ENCODE measurements around the gene LTB4R2.

LTB4R2 gene

GRCh38 chr14:24312736-24313507, 3.0 kb downstream of the LTB4R2 start:
- H4K5ac ChIP-seq (ENCODE audit: low read length), result no peak overlapping the region
- no peak overlapping the region for H3K23ac ChIP-seq (ENCODE audit: low read length)
- no peak overlapping the region for H3K27ac ChIP-seq (ENCODE audit: low read depth, low read length)
- no CpG with 5 or more reads among the region's 9 CpGs for whole genome bisulfite sequencing (ENCODE audit: extremely low coverage, insufficient coverage, low lambda C conversion rate)
- no peaks in the 10 kb centered on the region for H3K79me2 ChIP-seq (ENCODE audit: control insufficient read depth, insufficient read depth, low read length)
- H3K79me1 ChIP-seq (ENCODE audit: low read length), result peaks cover 2% of the 10 kb centered on the region
- H4K8ac ChIP-seq (ENCODE audit: low read depth, low read length), result no peak overlapping the region
- no peak overlapping the region for H3K4me3 ChIP-seq (ENCODE audit: low read length)
- no peak overlapping the region for H2BK15ac ChIP-seq (replicated peaks; ENCODE audit: low read depth)
- peaks cover 12% of the 10 kb centered on the region for H3K4me1 ChIP-seq (ENCODE audit: control insufficient read depth, low read depth, low read length)
- H2AK5ac ChIP-seq (ENCODE audit: low read length), result no peak overlapping the region
- H2BK120ac ChIP-seq (ENCODE audit: low read depth, low read length), result no peak overlapping the region
- H2BK5ac ChIP-seq (ENCODE audit: low read length), result no peak overlapping the region
- no peak overlapping the region for H3K4me2 ChIP-seq (ENCODE audit: low read length)
- no peak for DNase-seq
- H3K56ac ChIP-seq (ENCODE audit: low read length), result no peak overlapping the region
- no peak overlapping the region for H3K9ac ChIP-seq (ENCODE audit: low read length)
- H3K4ac ChIP-seq (ENCODE audit: low read depth, low read length), result no peak overlapping the region
- no peak overlapping the region for H3K18ac ChIP-seq (ENCODE audit: low read length)
- no peaks in the 10 kb centered on the region for H3K27me3 ChIP-seq (ENCODE audit: insufficient read depth, low read length, poor library complexity)
- H3K36me3 ChIP-seq (ENCODE audit: control insufficient read depth, insufficient read depth, low read length), result peaks cover 1% of the 10 kb centered on the region

DNA sequence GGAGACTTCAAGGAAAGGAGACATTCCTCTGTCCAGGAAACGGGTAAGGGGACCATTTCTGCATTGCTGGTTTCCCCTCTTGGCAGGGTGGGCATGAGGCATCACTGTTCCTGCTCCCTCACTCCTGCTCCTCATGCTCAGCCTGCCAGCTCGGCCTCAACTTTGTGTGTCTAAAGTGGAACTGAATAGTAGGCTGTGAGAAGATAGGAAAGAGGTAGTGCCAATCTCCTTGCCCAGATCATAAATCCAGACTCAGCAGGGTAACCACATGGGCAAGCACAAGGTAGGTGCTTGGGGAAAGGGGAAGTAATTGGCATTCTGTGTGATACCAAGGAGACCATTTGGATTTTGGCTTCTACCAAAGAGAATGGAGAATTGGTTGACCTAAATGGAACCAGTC, 4.0 kb downstream of the LTB4R2 start:
- Histone ChIP-seq H3K36me3 (ENCODE audit: control insufficient read depth, insufficient read depth, low read length) (peaks cover 1% of the 10 kb centered on the region), H2BK120ac (ENCODE audit: low read depth, low read length) (no peak overlapping the region), H3K4ac (ENCODE audit: low read depth, low read length) (no peak overlapping the region), H3K27ac (ENCODE audit: low read depth, low read length) (no peak overlapping the region), H3K9ac (ENCODE audit: low read length) (no peak overlapping the region), H3K27me3 (ENCODE audit: insufficient read depth, low read length, poor library complexity) (no peaks in the 10 kb centered on the region), H4K8ac (ENCODE audit: low read depth, low read length) (no peak overlapping the region), H3K18ac (ENCODE audit: low read length) (no peak overlapping the region), H2BK5ac (ENCODE audit: low read length) (no peak overlapping the region), H3K79me1 (ENCODE audit: low read length) (no peaks in the 10 kb centered on the region), H3K56ac (ENCODE audit: low read length) (no peak overlapping the region), H4K5ac (ENCODE audit: low read length) (no peak overlapping the region), H3K23ac (ENCODE audit: low read length) (no peak overlapping the region), H3K79me2 (ENCODE audit: control insufficient read depth, insufficient read depth, low read length) (no peaks in the 10 kb centered on the region), H2BK15ac (replicated peaks; ENCODE audit: low read depth) (no peak overlapping the region), H2AK5ac (ENCODE audit: low read length) (no peak overlapping the region), H3K4me3 (ENCODE audit: low read length) (no peak overlapping the region), H3K4me1 (ENCODE audit: control insufficient read depth, low read depth, low read length) (peaks cover 12% of the 10 kb centered on the region), H3K4me2 (ENCODE audit: low read length) (no peak overlapping the region)
- no CpG with 5 or more reads among the region's 2 CpGs for WGBS (ENCODE audit: extremely low coverage, insufficient coverage, low lambda C conversion rate)
- no peak for DNase-seq

DNA sequence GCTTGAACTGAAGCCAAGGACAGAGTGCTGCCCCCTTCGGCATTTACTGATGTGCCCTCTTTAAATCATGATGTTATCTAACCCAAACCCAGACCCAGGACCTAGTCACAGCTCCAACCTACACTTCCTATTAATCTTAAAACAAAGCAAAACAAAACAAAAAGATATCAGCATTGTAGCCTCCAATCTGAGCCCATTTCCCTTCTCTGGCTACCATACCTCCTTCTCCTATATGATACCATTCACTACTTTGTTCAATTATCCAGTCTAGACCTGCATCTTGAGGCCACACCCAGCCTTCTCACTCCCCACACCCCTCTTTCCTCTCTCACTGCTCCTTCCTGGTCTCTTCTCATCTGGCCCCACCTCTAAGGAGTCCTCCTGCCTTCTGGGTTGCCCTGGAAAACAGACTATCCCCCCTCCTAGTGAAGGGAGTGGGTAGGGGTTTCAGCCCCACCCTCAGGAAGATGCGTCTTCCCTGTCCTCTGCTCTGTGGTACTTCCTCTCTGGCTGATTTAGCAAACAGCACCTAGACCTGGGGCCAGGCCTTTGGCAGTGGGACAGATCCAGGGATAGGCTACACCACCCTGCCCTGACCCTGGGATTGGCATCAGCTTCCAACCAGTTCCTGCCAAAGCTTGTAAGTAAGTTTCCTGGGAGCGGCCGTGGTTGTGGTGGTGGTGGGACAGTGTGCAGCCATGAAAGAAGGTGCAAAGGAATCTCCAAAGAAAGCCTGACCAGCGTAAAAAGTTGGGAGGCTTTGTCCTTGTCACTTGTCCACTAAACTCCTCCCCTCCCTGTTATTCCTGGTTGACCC, 4.6 kb downstream of the LTB4R2 start:
- H2AK5ac ChIP-seq (ENCODE audit: low read length), result no peak overlapping the region
- no peak overlapping the region for H3K4me3 ChIP-seq (ENCODE audit: low read length)
- no peak overlapping the region for H2BK15ac ChIP-seq (replicated peaks; ENCODE audit: low read depth)
- H3K4ac ChIP-seq (ENCODE audit: low read depth, low read length), result no peak overlapping the region
- H3K4me1 ChIP-seq (ENCODE audit: control insufficient read depth, low read depth, low read length), result peaks cover 12% of the 10 kb centered on the region
- no peak overlapping the region for H3K4me2 ChIP-seq (ENCODE audit: low read length)
- H2BK5ac ChIP-seq (ENCODE audit: low read length), result no peak overlapping the region
- H3K18ac ChIP-seq (ENCODE audit: low read length), result no peak overlapping the region
- DNase-seq, result no peak
- WGBS (ENCODE audit: extremely low coverage, insufficient coverage, low lambda C conversion rate), result no CpG with 5 or more reads among the region's 5 CpGs
- H4K8ac ChIP-seq (ENCODE audit: low read depth, low read length), result no peak overlapping the region
- no peak overlapping the region for H3K56ac ChIP-seq (ENCODE audit: low read length)
- no peaks in the 10 kb centered on the region for H3K27me3 ChIP-seq (ENCODE audit: insufficient read depth, low read length, poor library complexity)
- peaks cover 1% of the 10 kb centered on the region for H3K36me3 ChIP-seq (ENCODE audit: control insufficient read depth, insufficient read depth, low read length)
- no peak overlapping the region for H4K5ac ChIP-seq (ENCODE audit: low read length)
- no peak overlapping the region for H3K9ac ChIP-seq (ENCODE audit: low read length)
- no peaks in the 10 kb centered on the region for H3K79me1 ChIP-seq (ENCODE audit: low read length)
- no peak overlapping the region for H3K27ac ChIP-seq (ENCODE audit: low read depth, low read length)
- no peak overlapping the region for H3K23ac ChIP-seq (ENCODE audit: low read length)
- H3K79me2 ChIP-seq (ENCODE audit: control insufficient read depth, insufficient read depth, low read length), result no peaks in the 10 kb centered on the region
- no peak overlapping the region for H2BK120ac ChIP-seq (ENCODE audit: low read depth, low read length)

DNA sequence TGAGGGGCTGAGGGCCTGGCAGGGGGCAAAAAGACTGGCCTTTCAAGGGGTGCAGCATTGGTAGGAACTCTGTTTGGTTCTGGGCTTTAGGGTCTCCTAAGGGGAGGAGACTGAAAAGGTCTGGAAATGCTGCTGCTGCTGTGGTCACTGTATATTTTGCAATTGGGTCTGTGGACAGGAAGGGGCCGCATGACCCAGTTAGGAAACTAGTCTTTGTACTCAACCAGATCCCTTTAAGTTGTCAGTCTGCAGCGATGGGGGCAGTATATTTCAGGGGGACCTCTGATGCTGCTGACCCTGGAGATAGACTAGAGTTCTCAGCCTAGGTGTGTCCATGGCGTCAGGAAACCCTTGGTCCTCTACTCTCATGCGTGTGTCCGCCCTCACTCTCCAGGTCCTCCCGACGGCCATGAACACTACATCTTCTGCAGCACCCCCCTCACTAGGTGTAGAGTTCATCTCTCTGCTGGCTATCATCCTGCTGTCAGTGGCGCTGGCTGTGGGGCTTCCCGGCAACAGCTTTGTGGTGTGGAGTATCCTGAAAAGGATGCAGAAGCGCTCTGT, 5.4 kb downstream of the LTB4R2 start:
- H3K23ac ChIP-seq (ENCODE audit: low read length), result no peak overlapping the region
- H3K56ac ChIP-seq (ENCODE audit: low read length), result no peak overlapping the region
- H4K8ac ChIP-seq (ENCODE audit: low read depth, low read length), result no peak overlapping the region
- peaks cover 12% of the 10 kb centered on the region for H3K4me1 ChIP-seq (ENCODE audit: control insufficient read depth, low read depth, low read length)
- H2AK5ac ChIP-seq (ENCODE audit: low read length), result no peak overlapping the region
- no peak overlapping the region for H2BK15ac ChIP-seq (replicated peaks; ENCODE audit: low read depth)
- no peak overlapping the region for H3K18ac ChIP-seq (ENCODE audit: low read length)
- H2BK120ac ChIP-seq (ENCODE audit: low read depth, low read length), result no peak overlapping the region
- no peak overlapping the region for H3K4ac ChIP-seq (ENCODE audit: low read depth, low read length)
- H3K79me1 ChIP-seq (ENCODE audit: low read length), result no peaks in the 10 kb centered on the region
- WGBS (ENCODE audit: extremely low coverage, insufficient coverage, low lambda C conversion rate), result no CpG with 5 or more reads among the region's 10 CpGs
- peaks cover 1% of the 10 kb centered on the region for H3K36me3 ChIP-seq (ENCODE audit: control insufficient read depth, insufficient read depth, low read length)
- H2BK5ac ChIP-seq (ENCODE audit: low read length), result no peak overlapping the region
- no peak overlapping the region for H3K4me3 ChIP-seq (ENCODE audit: low read length)
- H3K27me3 ChIP-seq (ENCODE audit: insufficient read depth, low read length, poor library complexity), result no peaks in the 10 kb centered on the region
- H4K5ac ChIP-seq (ENCODE audit: low read length), result no peak overlapping the region
- no peak for DNase-seq
- H3K79me2 ChIP-seq (ENCODE audit: control insufficient read depth, insufficient read depth, low read length), result no peaks in the 10 kb centered on the region
- no peak overlapping the region for H3K9ac ChIP-seq (ENCODE audit: low read length)
- H3K27ac ChIP-seq (ENCODE audit: low read depth, low read length), result no peak overlapping the region
- H3K4me2 ChIP-seq (ENCODE audit: low read length), result no peak overlapping the region

GRCh38 chr14:24315807-24316596, 6.1 kb downstream of the LTB4R2 start:
- Histone ChIP-seq H3K23ac (ENCODE audit: low read length) (peak overlapping the region; percentile 66), H3K4me1 (ENCODE audit: control insufficient read depth, low read depth, low read length) (peaks cover 12% of the 10 kb centered on the region), H3K79me1 (ENCODE audit: low read length) (no peaks in the 10 kb centered on the region), H3K27me3 (ENCODE audit: insufficient read depth, low read length, poor library complexity) (no peaks in the 10 kb centered on the region), H2BK5ac (ENCODE audit: low read length) (no peak overlapping the region), H3K79me2 (ENCODE audit: control insufficient read depth, insufficient read depth, low read length) (no peaks in the 10 kb centered on the region), H3K18ac (ENCODE audit: low read length) (no peak overlapping the region), H3K4ac (ENCODE audit: low read depth, low read length) (peak overlapping the region; percentile 4), H3K9ac (ENCODE audit: low read length) (peak overlapping the region; percentile 38), H3K4me3 (ENCODE audit: low read length) (no peak overlapping the region), H2BK15ac (replicated peaks; ENCODE audit: low read depth) (no peak overlapping the region), H3K27ac (ENCODE audit: low read depth, low read length) (no peak overlapping the region), H4K5ac (ENCODE audit: low read length) (no peak overlapping the region), H3K36me3 (ENCODE audit: control insufficient read depth, insufficient read depth, low read length) (peaks cover 1% of the 10 kb centered on the region), H3K4me2 (ENCODE audit: low read length) (no peak overlapping the region), H2AK5ac (ENCODE audit: low read length) (no peak overlapping the region), H4K8ac (ENCODE audit: low read depth, low read length) (no peak overlapping the region), H2BK120ac (ENCODE audit: low read depth, low read length) (no peak overlapping the region), H3K56ac (ENCODE audit: low read length) (peak overlapping the region; percentile 79)
- peak; percentile 57 for DNase-seq
- WGBS (ENCODE audit: extremely low coverage, insufficient coverage, low lambda C conversion rate), result no CpG with 5 or more reads among the region's 70 CpGs

All from mesendoderm (in vitro differentiated cells).